A673 (cell line): ENCODE data around the gene CKB. TPM values are rescaled to one million over a fixed set of nuclear protein-coding genes. Genes with fewer than 3 reads are reported as not detected.

Experiments used
- BruUV-seq: library from RNA; stranded (reverse); fragments of 400-500 nt; replicated peaks from 2 replicates; lab custom pipeline; 2021; lab: Mats Ljungman, UMichigan
- CTCF ChIA-PET: fragments of 300-600 bp; sonication (Branson Sonifier 250); formaldehyde crosslinking; loops from one replicate; lab custom pipeline; 2022; ENCODE audit warnings: antibody characterized with exemption; lab: Charles Lee
- POLR2A ChIA-PET: fragments of 300-600 bp; sonication (Branson Sonifier 250); formaldehyde crosslinking; loops from one replicate; lab custom pipeline; 2022; ENCODE audit warnings: antibody characterized with exemption; ENCODE audit not compliant: low non-redundant PET; lab: Charles Lee
- DNase-seq: peaks from one replicate; pipeline ENCODE4 v3.0.0-alpha.2; 2015; ENCODE audit warnings: low spot score
- H3K27ac ChIP-seq: fragments of 200-600 bp; sonication (generic); 2 replicates; pipeline ENCODE4 v1.5.1; 2016; ENCODE audit warnings: mixed run types, low read depth, mild to moderate bottlenecking, mixed read lengths, antibody characterized with exemption, low read length; ENCODE audit not compliant: poor library complexity, severe bottlenecking
- H3K27me3 ChIP-seq: fragments of 200-600 bp; sonication (generic); replicated peaks from 2 replicates; pipeline ENCODE4 v1.6.1; 2017; ENCODE audit warnings: mixed run types, low read depth, mild to moderate bottlenecking, mixed read lengths, antibody characterized with exemption, low read length; ENCODE audit not compliant: insufficient read depth, poor library complexity
- H3K36me3 ChIP-seq: fragments of 200-600 bp; sonication (generic); 2 replicates; pipeline ENCODE4 v1.6.1; 2016; ENCODE audit warnings: mixed run types, mild to moderate bottlenecking, mixed read lengths, antibody characterized with exemption, low read length; ENCODE audit not compliant: insufficient read depth, poor library complexity, severe bottlenecking
- H3K4me1 ChIP-seq: fragments of 200-600 bp; sonication (generic); 2 replicates; pipeline ENCODE4 v1.6.1; 2017; ENCODE audit warnings: mixed run types, mild to moderate bottlenecking, mixed read lengths, antibody characterized with exemption, low read length; ENCODE audit not compliant: insufficient read depth, poor library complexity, severe bottlenecking
- H3K4me3 ChIP-seq: fragments of 200-600 bp; sonication (generic); 2 replicates; pipeline ENCODE4 v1.5.1; 2016; ENCODE audit warnings: low read depth, mixed run types, mild to moderate bottlenecking, mixed read lengths, low read length; ENCODE audit not compliant: poor library complexity, severe bottlenecking
- H3K9me3 ChIP-seq: fragments of 200-600 bp; sonication (generic); 2 replicates; pipeline ENCODE4 v1.6.1; 2016; ENCODE audit warnings: mixed run types, low read depth, mild to moderate bottlenecking, mixed read lengths, antibody characterized with exemption, low read length; ENCODE audit not compliant: poor library complexity, severe bottlenecking
- EZH2 ChIP-seq: fragments of 200-600 bp; sonication (generic); IDR thresholded peaks from 2 replicates; pipeline ENCODE4 v1.6.1; 2017; ENCODE audit warnings: borderline replicate concordance, low read depth, mild to moderate bottlenecking, mixed read lengths, antibody characterized with exemption, low read length; ENCODE audit not compliant: poor library complexity, severe bottlenecking
- intact Hi-C: fragments of 100-400 bp; cut with micrococcal nuclease; formaldehyde crosslinking; loops from one replicate; pipeline ENCODE4 v1.10.0; 2022; ENCODE audit not compliant: unreplicated experiment
- total RNA-seq: library from RNA; stranded (reverse); gene quantifications from 2 replicates; pipeline ENCODE4 v1.2.3, GENCODE V29; 2021
- TF ChIP-seq, protein P1 (sequence below): fragments of 300-800, 200-600 bp; sonication (generic); conservative IDR thresholded peaks from 2 replicates; pipeline ENCODE4 v1.5.1; 2017; ENCODE audit warnings: low read depth, mild to moderate bottlenecking, antibody characterized with exemption, low read length, moderate library complexity, mixed read lengths

CKB gene
- total RNA-seq, 1 experiment from 2014 or later: 118 TPM

- TF ChIP-seq, protein P1, sequence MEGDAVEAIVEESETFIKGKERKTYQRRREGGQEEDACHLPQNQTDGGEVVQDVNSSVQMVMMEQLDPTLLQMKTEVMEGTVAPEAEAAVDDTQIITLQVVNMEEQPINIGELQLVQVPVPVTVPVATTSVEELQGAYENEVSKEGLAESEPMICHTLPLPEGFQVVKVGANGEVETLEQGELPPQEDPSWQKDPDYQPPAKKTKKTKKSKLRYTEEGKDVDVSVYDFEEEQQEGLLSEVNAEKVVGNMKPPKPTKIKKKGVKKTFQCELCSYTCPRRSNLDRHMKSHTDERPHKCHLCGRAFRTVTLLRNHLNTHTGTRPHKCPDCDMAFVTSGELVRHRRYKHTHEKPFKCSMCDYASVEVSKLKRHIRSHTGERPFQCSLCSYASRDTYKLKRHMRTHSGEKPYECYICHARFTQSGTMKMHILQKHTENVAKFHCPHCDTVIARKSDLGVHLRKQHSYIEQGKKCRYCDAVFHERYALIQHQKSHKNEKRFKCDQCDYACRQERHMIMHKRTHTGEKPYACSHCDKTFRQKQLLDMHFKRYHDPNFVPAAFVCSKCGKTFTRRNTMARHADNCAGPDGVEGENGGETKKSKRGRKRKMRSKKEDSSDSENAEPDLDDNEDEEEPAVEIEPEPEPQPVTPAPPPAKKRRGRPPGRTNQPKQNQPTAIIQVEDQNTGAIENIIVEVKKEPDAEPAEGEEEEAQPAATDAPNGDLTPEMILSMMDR: no peak
- TF ChIP-seq EZH2: no peak
- ChIA-PET POLR2A (no interaction called here), CTCF (no interaction called here)
- intact Hi-C loops: no loop called here
- Histone ChIP-seq H3K9me3 (no peaks in the 10 kb centered on the region), H3K36me3 (peaks cover 19% of the 10 kb centered on the region), H3K27me3 (no peaks in the 10 kb centered on the region), H3K4me1 (peaks cover 5% of the 10 kb centered on the region), H3K4me3 (no peak overlapping the region), H3K27ac (no peak overlapping the region)
- BruUV-seq: no TSS peak
- DNase-seq: no peak
These were observed 14.9 kb downstream of the CKB start for GRCh38 chr14:103507751-103508150.

DNA sequence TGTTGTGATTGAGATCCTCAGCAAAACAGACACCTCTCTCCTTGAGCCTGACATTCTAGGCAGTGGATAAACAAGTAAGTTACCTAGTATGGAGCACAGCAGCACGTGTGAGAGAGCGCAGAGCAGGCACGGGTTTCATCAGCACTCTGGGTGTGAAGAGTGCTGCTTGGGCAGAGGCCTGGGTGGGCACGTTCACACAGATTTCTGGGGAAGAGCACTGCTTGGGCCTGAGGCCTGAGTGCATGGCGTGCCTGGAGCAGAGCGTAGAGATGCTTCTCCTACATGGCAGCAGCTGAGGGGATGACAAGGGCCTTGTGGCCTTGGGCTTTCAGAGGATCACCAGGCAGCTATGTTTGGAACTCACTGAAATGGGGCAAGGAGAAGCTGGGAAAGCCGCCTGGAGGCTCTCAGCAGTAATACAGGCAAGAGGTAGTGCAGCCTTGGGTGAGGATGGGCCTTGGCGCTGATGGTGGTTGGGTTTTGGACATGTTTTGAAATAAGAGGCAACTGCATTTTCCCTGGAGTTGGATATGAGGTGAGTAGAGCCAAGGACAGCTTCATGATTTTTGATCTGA is 17.6 kb downstream of the CKB start:
- H3K4me1 ChIP-seq: no peaks in the 10 kb centered on the region
- ChIA-PET CTCF (no interaction called here), POLR2A (no interaction called here)
- no peaks in the 10 kb centered on the region for H3K27me3 ChIP-seq
- DNase-seq: no peak
- no TSS peak for BruUV-seq
- peaks cover 40% of the 10 kb centered on the region for H3K36me3 ChIP-seq
- TF ChIP-seq, protein P1: no peak
- no peak for TF ChIP-seq EZH2
- H3K4me3 ChIP-seq: no peak overlapping the region
- intact Hi-C loops: loop anchor here (5.0 kb wide), 1 partner anchor 42 kb away; no protein-coding TSS in a partner anchor
- no peak overlapping the region for H3K27ac ChIP-seq
- H3K9me3 ChIP-seq: no peaks in the 10 kb centered on the region

GRCh38 chr14:103503296-103503695 is 19.3 kb downstream of the CKB start:
- intact Hi-C loops: loop anchor here (5.0 kb wide), 1 partner anchor 44 kb away; no protein-coding TSS in a partner anchor
- Histone ChIP-seq H3K4me3 (no peak overlapping the region), H3K4me1 (no peaks in the 10 kb centered on the region), H3K36me3 (peaks cover 47% of the 10 kb centered on the region), H3K27ac (no peak overlapping the region), H3K9me3 (no peaks in the 10 kb centered on the region), H3K27me3 (no peaks in the 10 kb centered on the region)
- TSS peak; percentile 31 for BruUV-seq
- ChIA-PET POLR2A (no interaction called here), CTCF (no interaction called here)
- DNase-seq: no peak
- no peak for TF ChIP-seq EZH2
- TF ChIP-seq, protein P1: no peak
